RWPE2 (cell line): ENCODE measurements around the gene TOR1A.

ENCODE experiments used
- ATAC-seq: fragments of 200-7000 bp; cut with Tn5 transposase; 3 replicates; pipeline ENCODE4 v1.9.1; 2021; ENCODE audit warnings: low read depth
- DNase-seq: peaks from one replicate; pipeline ENCODE4 v3.0.0-alpha.2; 2020; ENCODE audit warnings: low spot score
- H3K27ac ChIP-seq: fragments of 450-650 bp; 2 replicates; pipeline ENCODE4 v1.5.1; 2017; ENCODE audit warnings: mild to moderate bottlenecking; ENCODE audit not compliant: poor library complexity, severe bottlenecking
- H3K27me3 ChIP-seq: fragments of 250-450 bp; sonication (Bioruptor Pico); 2 replicates; pipeline ENCODE4 v1.5.1; 2021; ENCODE audit warnings: mild to moderate bottlenecking, moderate library complexity; ENCODE audit not compliant: insufficient read depth, poor library complexity, severe bottlenecking
- H3K36me3 ChIP-seq: fragments of 250-450 bp; sonication (Bioruptor Pico); 2 replicates; pipeline ENCODE4 v1.5.1; 2020; ENCODE audit warnings: low read depth, mild to moderate bottlenecking, moderate library complexity
- H3K4me1 ChIP-seq: fragments of 250-450 bp; sonication (Bioruptor Pico); 2 replicates; pipeline ENCODE4 v1.5.1; 2021; ENCODE audit warnings: mild to moderate bottlenecking, moderate library complexity; ENCODE audit not compliant: insufficient read depth, poor library complexity, severe bottlenecking
- H3K4me3 ChIP-seq: fragments of 250-450 bp; sonication (Bioruptor Pico); 2 replicates; pipeline ENCODE4 v1.5.1; 2021; ENCODE audit warnings: mild to moderate bottlenecking, moderate library complexity; ENCODE audit not compliant: severe bottlenecking
- H3K9me3 ChIP-seq: fragments of 250-450 bp; sonication (Bioruptor Pico); 2 replicates; pipeline ENCODE4 v1.5.1; 2021; ENCODE audit warnings: mild to moderate bottlenecking, moderate library complexity; ENCODE audit not compliant: severe bottlenecking
- CTCF ChIP-seq: fragments of 450-650 bp; IDR thresholded peaks from one replicate; pipeline ENCODE4 v1.5.1; 2017; ENCODE audit warnings: mild to moderate bottlenecking, moderate library complexity; ENCODE audit not compliant: poor library complexity, severe bottlenecking

The TOR1A gene

GRCh38 chr9:129851821-129852220 is 27.9 kb upstream of the TOR1A start:
- Histone ChIP-seq H3K4me1 (no peaks in the 10 kb centered on the region), H3K27ac (no peak overlapping the region), H3K9me3 (no peaks in the 10 kb centered on the region), H3K27me3 (no peaks in the 10 kb centered on the region), H3K36me3 (peaks cover 9% of the 10 kb centered on the region; the same call in 1 of the 2 replicates), H3K4me3 (no peak overlapping the region)
- TF ChIP-seq CTCF = no peak
- no peak for ATAC-seq
- no peak for DNase-seq

GRCh38 chr9:129850821-129851550 is 27.1 kb upstream of the TOR1A start:
- DNase-seq (no peak), ATAC-seq (no peak)
- H3K36me3 ChIP-seq = peaks cover 9% of the 10 kb centered on the region; the same call in 1 of the 2 replicates
- no peak overlapping the region for H3K27ac ChIP-seq
- H3K4me1 ChIP-seq = no peaks in the 10 kb centered on the region
- no peak for TF ChIP-seq CTCF
- H3K4me3 ChIP-seq = no peak overlapping the region
- no peaks in the 10 kb centered on the region for H3K27me3 ChIP-seq
- H3K9me3 ChIP-seq = no peaks in the 10 kb centered on the region

GRCh38 chr9:129849901-129850300 is 26.0 kb upstream of the TOR1A start:
- H3K36me3 ChIP-seq = peaks cover 9% of the 10 kb centered on the region; the same call in 1 of the 2 replicates
- no peak overlapping the region for H3K27ac ChIP-seq
- H3K4me3 ChIP-seq = no peak overlapping the region
- no peaks in the 10 kb centered on the region for H3K4me1 ChIP-seq
- DNase-seq (no peak), ATAC-seq (no peak)
- H3K9me3 ChIP-seq = no peaks in the 10 kb centered on the region
- no peak for TF ChIP-seq CTCF
- no peaks in the 10 kb centered on the region for H3K27me3 ChIP-seq

- Histone ChIP-seq H3K27me3 (no peaks in the 10 kb centered on the region), H3K36me3 (peaks cover 5% of the 10 kb centered on the region; the same call in 1 of the 2 replicates), H3K4me3 (no peak overlapping the region), H3K4me1 (no peaks in the 10 kb centered on the region), H3K27ac (no peak overlapping the region), H3K9me3 (no peaks in the 10 kb centered on the region)
- no peak; the same call in 2 of the 3 replicates for ATAC-seq
- no peak for DNase-seq
- no peak for TF ChIP-seq CTCF
Measured at GRCh38 chr9:129848712-129849441, 24.9 kb upstream of the TOR1A start.

GRCh38 chr9:129845373-129845772 is 21.4 kb upstream of the TOR1A start:
- Histone ChIP-seq H3K4me1 (no peaks in the 10 kb centered on the region), H3K4me3 (no peak overlapping the region), H3K27me3 (no peaks in the 10 kb centered on the region), H3K36me3 (no peaks in the 10 kb centered on the region), H3K27ac (no peak overlapping the region), H3K9me3 (no peaks in the 10 kb centered on the region)
- DNase-seq (no peak), ATAC-seq (no peak)
- no peak for TF ChIP-seq CTCF
